ENCODE measurements around the gene PCDHGA1.

PCDHGA1 gene

GRCh38 chr5:141489841-141490240 is 159.5 kb downstream of the PCDHGA1 start:
- in situ Hi-C loops (cut with MboI; ENCODE audit: low sequenced_read_pairs, unreplicated experiment), result no loop called here
- no peak for DNase-seq (ENCODE audit: low spot score)
- TF ChIP-seq, protein P1, sequence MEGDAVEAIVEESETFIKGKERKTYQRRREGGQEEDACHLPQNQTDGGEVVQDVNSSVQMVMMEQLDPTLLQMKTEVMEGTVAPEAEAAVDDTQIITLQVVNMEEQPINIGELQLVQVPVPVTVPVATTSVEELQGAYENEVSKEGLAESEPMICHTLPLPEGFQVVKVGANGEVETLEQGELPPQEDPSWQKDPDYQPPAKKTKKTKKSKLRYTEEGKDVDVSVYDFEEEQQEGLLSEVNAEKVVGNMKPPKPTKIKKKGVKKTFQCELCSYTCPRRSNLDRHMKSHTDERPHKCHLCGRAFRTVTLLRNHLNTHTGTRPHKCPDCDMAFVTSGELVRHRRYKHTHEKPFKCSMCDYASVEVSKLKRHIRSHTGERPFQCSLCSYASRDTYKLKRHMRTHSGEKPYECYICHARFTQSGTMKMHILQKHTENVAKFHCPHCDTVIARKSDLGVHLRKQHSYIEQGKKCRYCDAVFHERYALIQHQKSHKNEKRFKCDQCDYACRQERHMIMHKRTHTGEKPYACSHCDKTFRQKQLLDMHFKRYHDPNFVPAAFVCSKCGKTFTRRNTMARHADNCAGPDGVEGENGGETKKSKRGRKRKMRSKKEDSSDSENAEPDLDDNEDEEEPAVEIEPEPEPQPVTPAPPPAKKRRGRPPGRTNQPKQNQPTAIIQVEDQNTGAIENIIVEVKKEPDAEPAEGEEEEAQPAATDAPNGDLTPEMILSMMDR (IDR thresholded peaks at IDR 0.05; ENCODE audit: borderline replicate concordance, control extremely low read depth, extremely low read depth, insufficient read depth, missing control alignments), result no peak

GRCh38 chr5:141490271-141490670 is 160.0 kb downstream of the PCDHGA1 start:
- DNase-seq (ENCODE audit: low spot score), result no peak
- TF ChIP-seq, protein P1 (IDR thresholded peaks at IDR 0.05; ENCODE audit: borderline replicate concordance, control extremely low read depth, extremely low read depth, insufficient read depth, missing control alignments), result no peak
- in situ Hi-C loops (cut with MboI; ENCODE audit: low sequenced_read_pairs, unreplicated experiment), result no loop called here

DNA sequence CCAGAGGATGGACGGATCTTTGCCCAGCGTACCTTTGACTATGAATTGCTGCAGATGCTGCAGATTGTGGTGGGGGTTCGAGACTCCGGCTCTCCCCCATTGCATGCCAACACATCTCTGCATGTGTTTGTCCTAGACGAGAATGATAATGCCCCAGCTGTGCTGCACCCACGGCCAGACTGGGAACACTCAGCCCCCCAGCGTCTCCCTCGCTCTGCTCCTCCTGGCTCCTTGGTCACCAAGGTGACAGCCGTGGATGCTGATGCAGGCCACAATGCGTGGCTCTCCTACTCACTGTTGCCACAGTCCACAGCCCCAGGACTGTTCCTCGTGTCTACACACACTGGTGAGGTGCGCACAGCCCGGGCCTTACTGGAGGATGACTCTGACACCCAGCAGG is 160.5 kb downstream of the PCDHGA1 start:
- TF ChIP-seq, protein P1 (IDR thresholded peaks at IDR 0.05; ENCODE audit: borderline replicate concordance, control extremely low read depth, extremely low read depth, insufficient read depth, missing control alignments), result no peak
- DNase-seq (ENCODE audit: low spot score), result no peak
- in situ Hi-C loops (cut with MboI; ENCODE audit: low sequenced_read_pairs, unreplicated experiment), result no loop called here

GRCh38 chr5:141491323-141492167 is 161.2 kb downstream of the PCDHGA1 start:
- in situ Hi-C loops (cut with MboI; ENCODE audit: low sequenced_read_pairs, unreplicated experiment), result no loop called here
- TF ChIP-seq, protein P1 (IDR thresholded peaks at IDR 0.05; ENCODE audit: borderline replicate concordance, control extremely low read depth, extremely low read depth, insufficient read depth, missing control alignments), result no peak
- DNase-seq (ENCODE audit: low spot score), result no peak

- peak; percentile 60 for DNase-seq (ENCODE audit: low spot score)
- in situ Hi-C loops (cut with MboI; ENCODE audit: low sequenced_read_pairs, unreplicated experiment), result no loop called here
- TF ChIP-seq, protein P1 (IDR thresholded peaks at IDR 0.05; ENCODE audit: borderline replicate concordance, control extremely low read depth, extremely low read depth, insufficient read depth, missing control alignments), result no peak
These were observed 162.0 kb downstream of the PCDHGA1 start for GRCh38 chr5:141492168-141492885.

DNA sequence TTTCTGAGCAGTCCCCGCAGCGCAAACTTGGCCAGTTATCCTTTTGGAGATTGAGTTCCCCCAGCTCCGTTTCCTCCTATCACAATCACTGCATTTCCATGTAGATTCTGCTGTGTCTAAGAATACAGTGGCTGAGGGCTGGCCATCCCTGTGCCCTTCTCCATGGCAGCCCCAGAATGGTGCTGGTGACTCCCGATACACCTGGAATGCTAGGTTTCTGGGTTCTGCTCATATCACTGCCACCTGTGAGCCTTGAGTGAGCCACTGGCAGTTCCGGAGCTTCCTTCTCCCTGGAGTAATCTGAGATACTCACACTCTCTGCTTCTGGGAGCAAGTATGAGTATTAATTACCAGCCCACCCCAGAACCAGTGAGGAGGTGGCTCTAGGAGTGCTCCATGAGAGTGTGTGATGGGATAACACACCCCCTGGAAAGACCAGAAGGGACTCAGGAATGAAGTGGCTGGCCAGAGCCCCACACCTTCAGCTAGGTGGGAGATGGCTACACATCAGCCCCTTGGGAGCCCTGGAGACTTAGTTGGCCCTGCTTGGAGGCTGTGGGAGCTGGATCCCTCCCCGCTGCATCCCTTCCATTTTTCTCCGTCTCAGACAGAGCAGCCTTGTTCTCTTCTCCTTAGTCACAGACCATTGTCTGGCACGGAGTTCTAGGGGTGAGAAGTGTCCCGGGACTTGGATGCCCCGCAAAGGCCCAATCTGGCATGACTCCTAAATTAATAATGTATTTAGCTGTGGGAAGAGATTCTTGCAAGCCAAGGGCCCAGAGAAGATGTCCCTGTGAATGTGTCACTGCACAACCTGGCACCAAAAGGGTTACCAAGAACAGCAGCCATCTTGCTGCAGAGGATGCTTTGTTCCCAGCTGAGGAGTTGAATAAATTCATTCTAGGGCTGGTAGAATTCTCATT is 163.4 kb downstream of the PCDHGA1 start:
- TF ChIP-seq, protein P1 (IDR thresholded peaks at IDR 0.05; ENCODE audit: borderline replicate concordance, control extremely low read depth, extremely low read depth, insufficient read depth, missing control alignments), result no peak
- no peak for DNase-seq (ENCODE audit: low spot score)
- in situ Hi-C loops (cut with MboI; ENCODE audit: low sequenced_read_pairs, unreplicated experiment), result no loop called here

Measured in GM13976 (cell line).